Liver (tissue), 3 donors: ENCODE measurements around the gene TNIP3.

Experiments used
- ATF3 ChIP-seq: IDR thresholded peaks from 2 replicates; pipeline ENCODE4 v1.6.1; 2016; ENCODE audit warnings: antibody characterized with exemption
- CTCF ChIP-seq: fragments of 150-350 bp; IDR thresholded peaks from 2 replicates; pipeline ENCODE4 v1.5.1; 2017; ENCODE audit warnings: improper control_type of control experiment, low read depth, low read length; ENCODE audit not compliant: missing input control
- EGR1 ChIP-seq, 2 donors: IDR thresholded peaks; 2 replicates each; pipeline ENCODE4 v1.6.1; 2016 to 2018; ENCODE audit warnings: antibody characterized with exemption in 2 of 2, low read depth in 2 of 2
- FOXA2 ChIP-seq: IDR thresholded peaks from 2 replicates; pipeline ENCODE4 v1.6.1; 2016; ENCODE audit warnings: antibody characterized with exemption
- HNF4A ChIP-seq, 2 donors: conservative IDR thresholded peaks; 2 replicates each; pipeline ENCODE4 v1.6.1; 2016; ENCODE audit warnings: antibody characterized with exemption in 2 of 2, mild to moderate bottlenecking in 2 of 2
- JUND ChIP-seq, 2 donors: IDR thresholded peaks; 2 replicates each; pipeline ENCODE4 v1.6.1; 2016; ENCODE audit warnings: antibody characterized with exemption in 2 of 2
- MAX ChIP-seq: IDR thresholded peaks from 2 replicates; pipeline ENCODE4 v1.6.1; 2016; ENCODE audit warnings: antibody characterized with exemption
- NR2F2 ChIP-seq: IDR thresholded peaks from 2 replicates; pipeline ENCODE4 v1.6.1; 2016; ENCODE audit warnings: antibody characterized with exemption
- RAD21 ChIP-seq, 2 donors: IDR thresholded peaks; 2 replicates each; pipeline ENCODE4 v1.6.1; 2016; ENCODE audit warnings: antibody characterized with exemption in 2 of 2, mild to moderate bottlenecking in 2 of 2
- REST ChIP-seq: IDR thresholded peaks from 2 replicates; pipeline ENCODE4 v1.6.1; 2016; ENCODE audit warnings: antibody characterized with exemption, mild to moderate bottlenecking
- SP1 ChIP-seq: IDR thresholded peaks from 2 replicates; pipeline ENCODE4 v1.6.1; 2018; ENCODE audit warnings: antibody characterized with exemption, mild to moderate bottlenecking
- TAF1 ChIP-seq: conservative IDR thresholded peaks from 2 replicates; pipeline ENCODE4 v1.6.1; 2016; ENCODE audit warnings: antibody characterized with exemption, mild to moderate bottlenecking
- YY1 ChIP-seq: IDR thresholded peaks from 2 replicates; pipeline ENCODE4 v1.6.1; 2016; ENCODE audit warnings: antibody characterized with exemption, mild to moderate bottlenecking
- donor health status: healthy.
- donor health status: healthy.

- TF ChIP-seq NR2F2 = no peak
- no peak for TF ChIP-seq TAF1
- TF ChIP-seq CTCF = no peak
- no peak for TF ChIP-seq SP1
- TF ChIP-seq FOXA2 = no peak
- no peak for TF ChIP-seq HNF4A (conservative IDR thresholded peaks at IDR 0.05)
- TF ChIP-seq MAX = no peak
- TF ChIP-seq RAD21 (IDR thresholded peaks at IDR 0.05) = no peak
- TF ChIP-seq JUND (IDR thresholded peaks at IDR 0.05) = no peak
- no peak for TF ChIP-seq ATF3
- TF ChIP-seq YY1 = no peak
- no peak for TF ChIP-seq REST
- TF ChIP-seq EGR1 (IDR thresholded peaks at IDR 0.05; ENCODE audit: low read depth in 2 of 2) = no peak
Observed at GRCh38 chr4:121182296-121182695, 18.2 kb upstream of the TNIP3 start.
